Tibial nerve (tissue), 3 donors: ENCODE results near the gene RANBP9.

Experiments
- POLR2A ChIP-seq, 2 donors: fragments of 450-650 bp; IDR thresholded peaks; one replicate each; pipeline ENCODE4 v1.6.1; 2017; ENCODE audit warnings: antibody characterized with exemption in 2 of 2, mild to moderate bottlenecking in 2 of 2, moderate library complexity in 2 of 2
- TF ChIP-seq, protein P1 (sequence below), 5 experiments: fragments of 200-600 bp in 3 of 5; fragments of 450-650 bp in 2 of 5; sonication (generic) in 3 of 5; IDR thresholded peaks; one replicate each; pipeline ENCODE4 v1.5.1; 2016 to 2019; ENCODE audit warnings: antibody characterized with exemption in 5 of 5, mild to moderate bottlenecking in 3 of 5, moderate library complexity in 2 of 5

GRCh38 chr6:13672904-13673303 is 38.7 kb downstream of the RANBP9 start:
- no peak for TF ChIP-seq POLR2A (IDR thresholded peaks at IDR 0.05)
- TF ChIP-seq, protein P1, sequence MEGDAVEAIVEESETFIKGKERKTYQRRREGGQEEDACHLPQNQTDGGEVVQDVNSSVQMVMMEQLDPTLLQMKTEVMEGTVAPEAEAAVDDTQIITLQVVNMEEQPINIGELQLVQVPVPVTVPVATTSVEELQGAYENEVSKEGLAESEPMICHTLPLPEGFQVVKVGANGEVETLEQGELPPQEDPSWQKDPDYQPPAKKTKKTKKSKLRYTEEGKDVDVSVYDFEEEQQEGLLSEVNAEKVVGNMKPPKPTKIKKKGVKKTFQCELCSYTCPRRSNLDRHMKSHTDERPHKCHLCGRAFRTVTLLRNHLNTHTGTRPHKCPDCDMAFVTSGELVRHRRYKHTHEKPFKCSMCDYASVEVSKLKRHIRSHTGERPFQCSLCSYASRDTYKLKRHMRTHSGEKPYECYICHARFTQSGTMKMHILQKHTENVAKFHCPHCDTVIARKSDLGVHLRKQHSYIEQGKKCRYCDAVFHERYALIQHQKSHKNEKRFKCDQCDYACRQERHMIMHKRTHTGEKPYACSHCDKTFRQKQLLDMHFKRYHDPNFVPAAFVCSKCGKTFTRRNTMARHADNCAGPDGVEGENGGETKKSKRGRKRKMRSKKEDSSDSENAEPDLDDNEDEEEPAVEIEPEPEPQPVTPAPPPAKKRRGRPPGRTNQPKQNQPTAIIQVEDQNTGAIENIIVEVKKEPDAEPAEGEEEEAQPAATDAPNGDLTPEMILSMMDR (IDR thresholded peaks at IDR 0.05): no peak
